IMR-90 (cell line): Measurements from ENCODE around the gene PPM1F. TPM values are rescaled to one million over a fixed set of nuclear protein-coding genes. Genes with fewer than 3 reads are reported as not detected.
A peak's percentile ranks its signal among the peaks of the same experiment; 100 is the strongest.

ENCODE experiments used
- ATAC-seq: fragments of 200-7000 bp; cut with Tn5 transposase; 2 replicates; pipeline ENCODE4 v1.9.1; 2020; ENCODE audit warnings: low read depth, mild to moderate bottlenecking, moderate library complexity
- Bru-seq: library from RNA; stranded (reverse); fragments of 400-500 nt; gene quantifications from one replicate; lab custom pipeline; 2021; lab: Mats Ljungman, UMichigan
- BruChase-seq, 2 experiments: library from RNA; stranded (reverse); fragments of 400-500 nt; gene quantifications; one replicate each; lab custom pipeline; 2021; lab: Mats Ljungman, UMichigan
- BruUV-seq: library from RNA; stranded (reverse); fragments of 400-500 nt; replicated peaks from 2 replicates; lab custom pipeline; 2021; lab: Mats Ljungman, UMichigan
- CTCF ChIA-PET: fragments of 300-600 bp; formaldehyde crosslinking; extraction: SDS; loops from one replicate; lab custom pipeline; 2021; ENCODE audit warnings: antibody characterized with exemption; lab: Yijun Ruan, JAX
- POLR2A ChIA-PET: fragments of 300-600 bp; sonication (Branson Sonifier 250); formaldehyde crosslinking; loops from one replicate; lab custom pipeline; 2022; ENCODE audit warnings: antibody characterized with exemption; ENCODE audit not compliant: unreplicated experiment; lab: Charles Lee
- DNase-seq: peaks from one replicate; pipeline ENCODE4 v3.0.0; 2013
- H2AFZ ChIP-seq: replicated peaks from 2 replicates; pipeline ENCODE3; 2013; ENCODE audit warnings: low read length, mild to moderate bottlenecking; ENCODE audit not compliant: poor library complexity
- H2AK5ac ChIP-seq: 2 replicates; pipeline ENCODE4 v1.6.1; 2013; ENCODE audit warnings: low read depth, low read length, inconsistent platforms
- H2AK9ac ChIP-seq: replicated peaks from 2 replicates; pipeline ENCODE3; 2013; ENCODE audit warnings: mild to moderate bottlenecking, low read depth, low read length, moderate library complexity; ENCODE audit not compliant: poor library complexity
- H2BK120ac ChIP-seq: 2 replicates; pipeline ENCODE4 v1.6.1; 2013; ENCODE audit warnings: low read depth, low read length, inconsistent platforms
- H2BK15ac ChIP-seq: 3 replicates; pipeline ENCODE4 v1.6.1; 2013; ENCODE audit warnings: low read depth, low read length, inconsistent platforms
- H2BK20ac ChIP-seq: 2 replicates; pipeline ENCODE4 v1.6.1; 2013; ENCODE audit warnings: low read depth, mild to moderate bottlenecking, inconsistent platforms, low read length, moderate library complexity
- H2BK5ac ChIP-seq: 2 replicates; pipeline ENCODE4 v1.6.1; 2013; ENCODE audit warnings: mild to moderate bottlenecking, low read depth, low read length, inconsistent platforms; ENCODE audit not compliant: poor library complexity, severe bottlenecking
- H3K14ac ChIP-seq: replicated peaks from 2 replicates; pipeline ENCODE4 v1.6.1; 2013; ENCODE audit warnings: low read depth, low read length, inconsistent platforms
- H3K18ac ChIP-seq: 2 replicates; pipeline ENCODE4 v1.6.1; 2013; ENCODE audit warnings: low read depth, low read length, control low read depth
- H3K23ac ChIP-seq: 2 replicates; pipeline ENCODE4 v1.6.1; 2013; ENCODE audit warnings: low read depth, low read length, inconsistent platforms
- H3K27ac ChIP-seq: 2 replicates; pipeline ENCODE4 v1.5.1; 2013; ENCODE audit warnings: mild to moderate bottlenecking, control low read depth, low read length; ENCODE audit not compliant: insufficient read depth
- H3K27me3 ChIP-seq: 2 replicates; pipeline ENCODE4 v1.6.1; 2013; ENCODE audit warnings: low read length; ENCODE audit not compliant: control insufficient read depth, insufficient read depth
- H3K36me3 ChIP-seq: 2 replicates; pipeline ENCODE4 v1.6.1; 2013; ENCODE audit warnings: low read length, mixed read lengths; ENCODE audit not compliant: control insufficient read depth, insufficient read depth
- H3K4ac ChIP-seq: 2 replicates; pipeline ENCODE4 v1.6.1; 2013; ENCODE audit warnings: low read depth, low read length, inconsistent platforms
- H3K4me1 ChIP-seq: 2 replicates; pipeline ENCODE4 v1.6.1; 2013; ENCODE audit warnings: low read length, mixed read lengths; ENCODE audit not compliant: control insufficient read depth, insufficient read depth
- H3K4me2 ChIP-seq: 2 replicates; pipeline ENCODE4 v1.6.1; 2013; ENCODE audit warnings: low read depth, mild to moderate bottlenecking, control low read depth, low read length, moderate library complexity
- H3K4me3 ChIP-seq: 2 replicates; pipeline ENCODE4 v1.5.1; 2013; ENCODE audit warnings: low read depth, mild to moderate bottlenecking, control low read depth, low read length, moderate library complexity; ENCODE audit not compliant: insufficient read depth
- H3K56ac ChIP-seq: 2 replicates; pipeline ENCODE4 v1.6.1; 2013; ENCODE audit warnings: low read length, inconsistent platforms; ENCODE audit not compliant: insufficient read depth; ENCODE audit errors: extremely low read depth
- H3K79me1 ChIP-seq, 2 experiments: 2 replicates each; pipeline ENCODE4 v1.6.1; 2013; ENCODE audit warnings: low read length in 2 of 2, inconsistent platforms in 1 of 2, low read depth in 1 of 2
- H3K9ac ChIP-seq: 2 replicates; pipeline ENCODE4 v1.6.1; 2013; ENCODE audit warnings: low read depth, low read length, control low read depth
- H3K9me1 ChIP-seq: 2 replicates; pipeline ENCODE4 v1.6.1; 2013; ENCODE audit warnings: low read length, inconsistent platforms; ENCODE audit not compliant: insufficient read depth
- H3K9me3 ChIP-seq: 2 replicates; pipeline ENCODE4 v1.6.1; 2013; ENCODE audit warnings: low read length; ENCODE audit not compliant: control insufficient read depth, insufficient read depth
- H4K20me1 ChIP-seq: 2 replicates; pipeline ENCODE4 v1.6.1; 2013; ENCODE audit warnings: low read length, inconsistent platforms; ENCODE audit not compliant: insufficient read depth
- H4K5ac ChIP-seq: 2 replicates; pipeline ENCODE4 v1.6.1; 2013; ENCODE audit warnings: mild to moderate bottlenecking, low read depth, low read length, control low read depth
- H4K8ac ChIP-seq, 2 experiments: 2 replicates each; pipeline ENCODE4 v1.6.1; 2013; ENCODE audit warnings: low read depth in 2 of 2, low read length in 2 of 2, control low read depth in 1 of 2, inconsistent platforms in 1 of 2
- H4K91ac ChIP-seq: 2 replicates; pipeline ENCODE4 v1.6.1; 2013; ENCODE audit warnings: low read depth, low read length, inconsistent platforms; ENCODE audit not compliant: insufficient read depth
- CEBPB ChIP-seq: IDR thresholded peaks from 2 replicates; pipeline ENCODE4 v1.6.1; 2012; ENCODE audit warnings: low read depth, low read length, improper control_type of control experiment
- CHD1 ChIP-seq: IDR thresholded peaks from 2 replicates; pipeline ENCODE4 v1.6.1; 2012; ENCODE audit warnings: low read depth, low read length, improper control_type of control experiment
- CTCF ChIP-seq: conservative IDR thresholded peaks from 2 replicates; pipeline ENCODE4 v1.5.1; 2012; ENCODE audit warnings: mild to moderate bottlenecking, low read depth, low read length, improper control_type of control experiment
- FOS ChIP-seq: fragments of 150-350 bp; IDR thresholded peaks from 2 replicates; pipeline ENCODE4 v1.6.1; 2016; ENCODE audit warnings: low read depth, low read length
- MAFK ChIP-seq: IDR thresholded peaks from 2 replicates; pipeline ENCODE4 v1.6.1; 2012; ENCODE audit warnings: low read depth, low read length, improper control_type of control experiment
- MXI1 ChIP-seq: IDR thresholded peaks from 2 replicates; pipeline ENCODE4 v1.6.1; 2012; ENCODE audit warnings: low read depth, mild to moderate bottlenecking, low read length, moderate library complexity, borderline replicate concordance
- NFE2L2 ChIP-seq: fragments of 150-350 bp; IDR thresholded peaks from 2 replicates; pipeline ENCODE4 v1.6.1; 2016; ENCODE audit warnings: low read depth, mild to moderate bottlenecking, low read length
- RCOR1 ChIP-seq: IDR thresholded peaks from 2 replicates; pipeline ENCODE4 v1.6.1; 2012; ENCODE audit warnings: mild to moderate bottlenecking, low read length, improper control_type of control experiment; ENCODE audit not compliant: insufficient replicate concordance
- RFX5 ChIP-seq: IDR thresholded peaks from 2 replicates; pipeline ENCODE4 v1.8.0; 2012; ENCODE audit warnings: low read depth, mild to moderate bottlenecking, low read length, moderate library complexity
- SMC3 ChIP-seq: fragments of 150-350 bp; IDR thresholded peaks from 2 replicates; pipeline ENCODE4 v1.6.1; 2016; ENCODE audit warnings: low read depth, mild to moderate bottlenecking, antibody characterized with exemption, low read length, moderate library complexity
- USF2 ChIP-seq: fragments of 150-350 bp; IDR thresholded peaks from 2 replicates; pipeline ENCODE4 v1.6.1; 2017; ENCODE audit warnings: mild to moderate bottlenecking, antibody characterized with exemption, low read length, low read depth
- WGBS, 2 experiments: methylation state at CpG; one replicate each; pipeline versions ENCODE4 v1.1.5 to v1.1.7; 2013; ENCODE audit warnings: missing lambda C conversion rate in 2 of 2; ENCODE audit not compliant: insufficient read length in 1 of 2; ENCODE audit errors: extremely low coverage in 2 of 2; 5-methylcytosine and 5-hydroxymethylcytosine counted together
- dilution Hi-C: fragments of 300-500 bp; cut with HindIII; formaldehyde crosslinking; loops from one replicate; pipeline ENCODE4 v1.14.3; 2018; ENCODE audit warnings: low sequenced_read_pairs; ENCODE audit not compliant: unreplicated experiment
- in situ Hi-C: fragments of 300-500 bp; cut with MboI; formaldehyde crosslinking; loops from 3 replicates; pipeline ENCODE4 v1.14.3; 2019; ENCODE audit warnings: low sequenced_read_pairs, inconsistent platforms, mixed read lengths
- intact Hi-C: fragments of 100-400 bp; cut with micrococcal nuclease; formaldehyde crosslinking; loops from 2 replicates; pipeline ENCODE4 v1.10.0; 2022
- long read RNA-seq: library from polyadenylated mRNA; unstranded; transcript quantifications from one replicate; pipeline ENCODE4 v2.0.0, GENCODE V29; 2021; ENCODE audit not compliant: unreplicated experiment
- polyA plus RNA-seq, 3 experiments: library from polyadenylated mRNA; depleted of rRNA; stranded (reverse); fragments of >200 nt; gene quantifications; 2 replicates each; pipeline ENCODE4 v1.2.3, GENCODE V29; 2012; ENCODE audit warnings: low replicate concordance in 1 of 3
- total RNA-seq: library from RNA; depleted of rRNA; stranded (reverse); fragments of >200 nt; gene quantifications from 2 replicates; pipeline ENCODE4 v1.2.3, GENCODE V29; 2012; rRNA removed

PPM1F gene
- total RNA-seq (20.8 and 25.0 TPM in 2 replicates), polyA plus RNA-seq (2012; rRNA removed) (30.3 and 34.0 TPM in 2 replicates), Bru-seq, nascent RNA (percentile 66 among the genes with signal in this experiment), BruChase-seq, experiment 1, labeled RNA remaining after a 6-hour chase (percentile 75 among the genes with signal in this experiment), BruChase-seq, experiment 2, labeled RNA remaining after a 2-hour chase (percentile 68 among the genes with signal in this experiment)
- polyA plus RNA-seq (2012; cell fraction: cytosol; rRNA removed) = 23.8 and 28.1 TPM in 2 replicates
- polyA plus RNA-seq (2012; cell fraction: nucleus; rRNA removed; ENCODE audit: low replicate concordance) = 59.4 and 83.4 TPM in 2 replicates
- long read RNA-seq, full-length matches to known transcripts = 25 of 79 reads
- long read RNA-seq, partial matches to known transcripts = 6 of 79 reads
- long read RNA-seq, other reads (novel, unspliced or antisense) = 48 of 79 reads

GRCh38 chr22:21952586-21953571 lies at the start of gene PPM1F:
PPM1F (minus strand) TSS chr22:21952848; CDS start chr22:21946048, 6,800 bp downstream.
- no TSS peak for BruUV-seq
- Histone ChIP-seq H3K4me1 (peaks cover 7% of the 10 kb centered on the region; the same call in 1 of the 2 replicates), H3K9ac (peak within 1 kb of the TSS; percentile 90), H2AFZ (peak within 1 kb of the TSS; percentile 96), H2BK120ac (peak within 1 kb of the TSS; percentile 44), H4K5ac (no peak within 1 kb of the TSS), H3K27ac (peak within 1 kb of the TSS; percentile 92), H3K4ac (peak within 1 kb of the TSS; percentile 97), H3K4me3 (peak within 1 kb of the TSS; percentile 86), H2BK20ac (peak within 1 kb of the TSS; percentile 64; the same call in 1 of the 2 replicates), H2AK5ac (peak within 1 kb of the TSS; percentile 73), H3K79me1 (peaks cover 14 to 42% of the 10 kb centered on the region in 2 experiments), H3K23ac (peak within 1 kb of the TSS; percentile 93), H2AK9ac (peak within 1 kb of the TSS; percentile 98), H3K18ac (no peak within 1 kb of the TSS; the same call in 1 of the 2 replicates), H4K20me1 (peaks cover 5% of the 10 kb centered on the region), H3K27me3 (no peaks in the 10 kb centered on the region), H4K8ac (peak within 1 kb of the TSS; percentile 72 to 91), H2BK15ac (no peak within 1 kb of the TSS; the same call in 2 of the 3 replicates), H3K4me2 (peak within 1 kb of the TSS; percentile 88), H4K91ac (peak within 1 kb of the TSS; percentile 84), H3K36me3 (no peaks in the 10 kb centered on the region), H3K9me3 (no peaks in the 10 kb centered on the region), H2BK5ac (peak within 1 kb of the TSS; percentile 77), H3K14ac (peak within 1 kb of the TSS; percentile 91), H3K9me1 (peaks cover 5% of the 10 kb centered on the region; the same call in 1 of the 2 replicates), H3K56ac (peak within 1 kb of the TSS; percentile 74; the same call in 1 of the 2 replicates)
- in situ Hi-C loops = no loop called here
- DNase-seq = peak; percentile 55
- ChIA-PET CTCF (interaction anchor here (0.6 to 2.1 kb wide), 6 partner anchors 9 to 242 kb away, joined by 3 to 12 read pairs (median 4); no protein-coding TSS in a partner anchor), POLR2A (no interaction called here)
- ATAC-seq = peak; percentile 83
- WGBS, 2 experiments = 38% methylated on average over 12 of the region's 58 CpGs; no CpG with 5 or more reads in 1 of the 2 experiments
- dilution Hi-C loops = no loop called here
- intact Hi-C loops = loop anchor here (5.0 kb wide), 1 partner anchor 241 kb away; no protein-coding TSS in a partner anchor
- TF ChIP-seq MAFK (no peak), SMC3 (peak; percentile 76), FOS (no peak), MXI1 (0 out of 2 replicates have a peak, but pooled peaks have one; percentile 63), RFX5 (no peak), USF2 (no peak), NFE2L2 (no peak), CTCF (peak; percentile 91), RCOR1 (no peak), CEBPB (no peak), CHD1 (no peak)
